ENCODE measurements around the gene RAB36.

The RAB36 gene

DNA sequence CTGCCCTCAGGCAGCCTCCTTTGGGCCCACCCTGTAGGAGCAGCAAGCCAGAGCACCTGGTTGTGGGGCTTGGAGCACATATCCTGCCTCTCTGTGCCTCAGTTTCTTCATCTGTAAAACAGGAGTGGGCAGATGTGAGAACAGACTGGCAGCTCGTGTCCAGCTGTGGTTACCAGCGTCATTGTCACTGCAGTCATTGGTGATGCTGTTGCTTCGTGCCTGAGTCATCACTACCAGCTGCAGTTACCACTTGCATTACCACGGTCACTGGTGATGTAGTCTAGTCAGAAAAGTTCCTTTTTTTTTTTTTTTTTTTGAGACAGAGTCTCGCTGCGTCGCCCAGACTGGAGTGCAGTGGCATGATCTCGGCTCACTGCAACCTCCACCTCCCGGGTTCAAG lies 23.9 kb upstream of the RAB36 start:
- no peak for DNase-seq
- in situ Hi-C loops (cut with HindIII; ENCODE audit: low pct_ligation_motif_present, low sequenced_read_pairs): no loop called here
- Histone ChIP-seq H3K36me3 (replicated peaks) (no peaks in the 10 kb centered on the region), H3K4me3 (ENCODE audit: low read depth, low read length) (no peak overlapping the region), H3K27me3 (replicated peaks) (peaks cover 28% of the 10 kb centered on the region), H3K27ac (no peak overlapping the region)
- TF ChIP-seq, protein P1, sequence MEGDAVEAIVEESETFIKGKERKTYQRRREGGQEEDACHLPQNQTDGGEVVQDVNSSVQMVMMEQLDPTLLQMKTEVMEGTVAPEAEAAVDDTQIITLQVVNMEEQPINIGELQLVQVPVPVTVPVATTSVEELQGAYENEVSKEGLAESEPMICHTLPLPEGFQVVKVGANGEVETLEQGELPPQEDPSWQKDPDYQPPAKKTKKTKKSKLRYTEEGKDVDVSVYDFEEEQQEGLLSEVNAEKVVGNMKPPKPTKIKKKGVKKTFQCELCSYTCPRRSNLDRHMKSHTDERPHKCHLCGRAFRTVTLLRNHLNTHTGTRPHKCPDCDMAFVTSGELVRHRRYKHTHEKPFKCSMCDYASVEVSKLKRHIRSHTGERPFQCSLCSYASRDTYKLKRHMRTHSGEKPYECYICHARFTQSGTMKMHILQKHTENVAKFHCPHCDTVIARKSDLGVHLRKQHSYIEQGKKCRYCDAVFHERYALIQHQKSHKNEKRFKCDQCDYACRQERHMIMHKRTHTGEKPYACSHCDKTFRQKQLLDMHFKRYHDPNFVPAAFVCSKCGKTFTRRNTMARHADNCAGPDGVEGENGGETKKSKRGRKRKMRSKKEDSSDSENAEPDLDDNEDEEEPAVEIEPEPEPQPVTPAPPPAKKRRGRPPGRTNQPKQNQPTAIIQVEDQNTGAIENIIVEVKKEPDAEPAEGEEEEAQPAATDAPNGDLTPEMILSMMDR (IDR thresholded peaks at IDR 0.05; ENCODE audit: low read depth, low read length, missing control alignments): no peak

DNA sequence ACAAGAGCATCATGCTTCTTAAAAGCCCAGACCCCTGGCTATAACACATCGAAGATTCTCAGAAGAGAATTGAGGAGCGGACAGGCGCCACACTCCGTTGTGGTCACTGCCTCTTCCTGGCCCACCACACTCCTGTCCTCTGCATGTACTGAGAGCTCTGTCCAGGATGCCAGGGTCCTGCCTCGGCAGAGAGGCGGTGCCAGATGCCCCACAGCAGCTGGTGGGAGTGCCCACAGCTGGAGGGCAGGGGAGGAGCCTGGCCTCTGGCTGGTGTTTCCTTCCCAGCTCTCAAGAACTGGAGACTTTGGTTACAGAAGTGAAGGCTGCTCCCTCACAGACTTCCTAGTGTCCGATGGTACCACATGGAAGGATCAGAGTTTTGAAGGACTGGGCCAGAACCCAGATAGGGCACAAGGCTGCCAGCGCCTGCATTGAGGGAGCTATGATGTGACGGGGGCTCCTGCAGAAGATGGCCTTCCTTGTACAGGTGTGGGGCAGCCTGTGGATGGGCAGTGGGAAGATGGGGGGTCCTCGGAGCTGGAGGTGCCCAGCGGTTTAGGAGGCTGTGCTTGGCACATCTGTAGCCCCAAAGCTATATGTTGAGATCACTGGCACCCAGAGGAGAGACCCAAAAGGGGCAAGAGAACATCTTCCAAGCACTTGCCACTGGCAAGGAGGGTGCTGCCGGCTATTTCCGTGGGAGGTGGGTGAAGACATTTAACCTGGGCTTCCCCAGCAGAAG lies 22.9 kb upstream of the RAB36 start:
- Histone ChIP-seq H3K4me3 (ENCODE audit: low read depth, low read length) (no peak overlapping the region), H3K27ac (no peak overlapping the region), H3K27me3 (replicated peaks) (peaks cover 19% of the 10 kb centered on the region), H3K36me3 (replicated peaks) (no peaks in the 10 kb centered on the region)
- in situ Hi-C loops (cut with HindIII; ENCODE audit: low pct_ligation_motif_present, low sequenced_read_pairs): no loop called here
- no peak for DNase-seq
- TF ChIP-seq, protein P1 (IDR thresholded peaks at IDR 0.05; ENCODE audit: low read depth, low read length, missing control alignments): no peak

DNA sequence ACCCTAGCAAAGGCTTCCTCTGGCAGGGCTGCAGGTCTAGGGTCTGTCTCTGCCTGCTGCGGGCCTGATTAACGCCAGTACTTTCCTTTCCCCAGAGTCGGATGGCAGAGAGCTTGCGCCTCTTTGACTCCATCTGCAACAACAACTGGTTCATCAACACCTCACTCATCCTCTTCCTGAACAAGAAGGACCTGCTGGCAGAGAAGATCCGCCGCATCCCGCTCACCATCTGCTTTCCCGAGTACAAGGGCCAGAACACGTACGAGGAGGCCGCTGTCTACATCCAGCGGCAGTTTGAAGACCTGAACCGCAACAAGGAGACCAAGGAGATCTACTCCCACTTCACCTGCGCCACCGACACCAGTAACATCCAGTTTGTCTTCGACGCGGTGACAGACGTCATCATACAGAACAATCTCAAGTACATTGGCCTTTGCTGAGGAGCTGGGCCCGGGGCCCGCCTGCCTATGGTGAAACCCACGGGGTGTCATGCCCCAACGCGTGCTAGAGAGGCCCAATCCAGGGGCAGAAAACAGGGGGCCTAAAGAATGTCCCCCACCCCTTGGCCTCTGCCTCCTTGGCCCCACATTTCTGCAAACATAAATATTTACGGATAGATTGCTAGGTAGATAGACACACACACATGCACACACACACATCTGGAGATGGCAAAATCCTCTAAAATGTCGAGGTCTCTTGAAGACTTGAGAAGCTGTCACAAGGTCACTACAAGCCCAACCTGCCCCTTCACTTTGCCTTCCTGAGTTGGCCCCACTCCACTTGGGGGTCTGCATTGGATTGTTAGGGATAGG lies 22.1 kb upstream of the RAB36 start:
- in situ Hi-C loops (cut with HindIII; ENCODE audit: low pct_ligation_motif_present, low sequenced_read_pairs): no loop called here
- Histone ChIP-seq H3K27ac (no peak overlapping the region), H3K4me3 (ENCODE audit: low read depth, low read length) (no peak overlapping the region), H3K36me3 (replicated peaks) (no peaks in the 10 kb centered on the region), H3K27me3 (replicated peaks) (peaks cover 20% of the 10 kb centered on the region)
- DNase-seq: no peak
- TF ChIP-seq, protein P1 (IDR thresholded peaks at IDR 0.05; ENCODE audit: low read depth, low read length, missing control alignments): no peak

DNA sequence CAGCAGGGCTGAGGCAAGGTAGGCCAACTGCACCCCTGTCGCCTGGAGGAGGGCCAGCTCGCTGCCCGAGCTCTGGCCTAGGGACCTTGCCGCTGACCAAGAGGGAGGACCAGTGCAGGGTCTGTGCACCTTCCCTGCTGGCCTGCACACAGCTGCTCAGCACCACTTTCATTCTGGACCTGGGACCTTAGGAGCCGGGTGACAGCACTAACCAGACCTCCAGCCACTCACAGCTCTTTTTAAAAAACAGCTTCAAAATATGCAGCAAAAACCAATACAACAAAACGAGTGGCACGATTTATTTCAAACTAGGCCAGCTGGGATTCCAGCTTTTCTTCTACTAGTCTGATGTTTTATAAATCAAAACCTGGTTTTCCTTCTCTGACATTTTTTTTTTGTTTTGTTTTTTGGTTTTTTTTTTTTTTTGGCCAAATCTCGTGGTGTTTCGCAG lies 21.4 kb upstream of the RAB36 start:
- Histone ChIP-seq H3K27me3 (replicated peaks) (peaks cover 20% of the 10 kb centered on the region), H3K36me3 (replicated peaks) (no peaks in the 10 kb centered on the region), H3K4me3 (ENCODE audit: low read depth, low read length) (no peak overlapping the region), H3K27ac (no peak overlapping the region)
- no peak for DNase-seq
- TF ChIP-seq, protein P1 (IDR thresholded peaks at IDR 0.05; ENCODE audit: low read depth, low read length, missing control alignments): no peak
- in situ Hi-C loops (cut with HindIII; ENCODE audit: low pct_ligation_motif_present, low sequenced_read_pairs): no loop called here

DNA sequence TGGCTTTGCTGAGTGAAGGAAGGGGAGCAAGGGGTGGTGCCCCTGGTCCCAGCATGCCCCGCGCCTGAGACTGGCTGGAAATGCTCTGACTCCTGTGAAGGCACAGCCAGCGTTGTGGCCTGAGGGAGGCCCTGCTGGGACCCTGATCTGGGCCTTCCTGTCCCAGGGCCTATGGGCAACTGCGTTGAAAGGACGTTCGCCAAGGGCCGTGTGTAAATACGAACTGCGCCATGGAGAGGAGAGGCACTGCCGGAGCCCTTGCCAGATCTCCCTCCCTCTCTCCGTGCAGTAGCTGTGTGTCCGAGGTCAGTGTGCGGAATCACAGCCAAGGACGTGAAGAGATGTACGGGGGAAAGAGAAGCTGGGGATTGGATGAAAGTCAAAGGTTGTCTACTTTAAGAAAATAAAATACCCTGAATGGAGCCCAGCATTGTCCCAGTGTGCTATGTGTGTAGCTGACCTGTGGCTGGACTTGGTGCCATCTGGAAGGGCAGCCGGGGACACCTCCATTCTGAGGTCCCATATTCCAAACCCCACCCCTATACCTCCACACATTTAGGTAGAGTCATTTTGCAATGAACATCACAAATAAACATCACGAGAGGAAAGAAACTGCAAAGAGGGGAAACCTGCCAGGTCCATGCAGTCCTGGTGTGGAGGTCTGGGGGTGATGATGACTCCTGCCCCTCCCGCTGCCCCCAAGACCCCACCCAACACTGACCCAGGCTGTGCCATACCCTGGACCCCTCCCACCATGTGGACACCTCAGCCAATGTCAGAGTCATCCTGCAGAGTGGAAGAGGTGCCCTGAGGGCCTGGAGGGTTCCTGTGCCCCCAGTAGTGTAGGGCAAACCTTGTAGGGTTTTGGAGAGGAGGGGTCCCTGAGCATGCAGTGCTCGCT lies 20.4 kb upstream of the RAB36 start:
- DNase-seq: no peak
- in situ Hi-C loops (cut with HindIII; ENCODE audit: low pct_ligation_motif_present, low sequenced_read_pairs): no loop called here
- no peaks in the 10 kb centered on the region for H3K36me3 ChIP-seq (replicated peaks)
- H3K27ac ChIP-seq: no peak overlapping the region
- peaks cover 20% of the 10 kb centered on the region for H3K27me3 ChIP-seq (replicated peaks)
- TF ChIP-seq, protein P1 (IDR thresholded peaks at IDR 0.05; ENCODE audit: low read depth, low read length, missing control alignments): no peak
- H3K4me3 ChIP-seq (ENCODE audit: low read depth, low read length): no peak overlapping the region

All from brain microvascular endothelial cell (primary cell).